HG02678 (cell line): ENCODE results near the gene ZDHHC14.

Experiments used
- ATAC-seq: cut with Tn5 transposase; IDR thresholded peaks from one replicate; pipeline ENCODE4 v1.9.1; 2021; ENCODE audit warnings: mild to moderate bottlenecking, moderate library complexity; ENCODE audit not compliant: unreplicated experiment

Gene ZDHHC14

GRCh38 chr6:157609556-157609955, 228.6 kb downstream of the ZDHHC14 start:
- no peak for ATAC-seq

GRCh38 chr6:157610451-157610999, 229.5 kb downstream of the ZDHHC14 start:
- ATAC-seq: no peak

GRCh38 chr6:157611406-157611805, 230.4 kb downstream of the ZDHHC14 start:
- ATAC-seq: no peak

- no peak for ATAC-seq
Observed at GRCh38 chr6:157613011-157613522, 232.1 kb downstream of the ZDHHC14 start.

- ATAC-seq: peak; percentile 68
Observed at GRCh38 chr6:157614026-157614568, 233.1 kb downstream of the ZDHHC14 start.

GRCh38 chr6:157615420-157615769, 234.4 kb downstream of the ZDHHC14 start:
- ATAC-seq: no peak

- no peak for ATAC-seq
Observed at GRCh38 chr6:157615951-157616350, 235.0 kb downstream of the ZDHHC14 start.

GRCh38 chr6:157620944-157621343, 240.0 kb downstream of the ZDHHC14 start:
- no peak for ATAC-seq

GRCh38 chr6:157621406-157621805, 240.4 kb downstream of the ZDHHC14 start:
- no peak for ATAC-seq

- ATAC-seq: no peak
Observed at GRCh38 chr6:157622427-157622826, 241.4 kb downstream of the ZDHHC14 start.

- ATAC-seq: no peak
Observed at GRCh38 chr6:157625111-157625510, 244.1 kb downstream of the ZDHHC14 start.

GRCh38 chr6:157625764-157626163, 244.8 kb downstream of the ZDHHC14 start:
- ATAC-seq: no peak

GRCh38 chr6:157627195-157627966, 246.4 kb downstream of the ZDHHC14 start:
- no peak for ATAC-seq

- ATAC-seq: no peak
Observed at GRCh38 chr6:157628463-157628862, 247.5 kb downstream of the ZDHHC14 start.

GRCh38 chr6:157629220-157629619, 248.2 kb downstream of the ZDHHC14 start:
- ATAC-seq: no peak

GRCh38 chr6:157630463-157631080, 249.6 kb downstream of the ZDHHC14 start:
- no peak for ATAC-seq

GRCh38 chr6:157631412-157631811, 250.4 kb downstream of the ZDHHC14 start:
- ATAC-seq: no peak

- no peak for ATAC-seq
Observed at GRCh38 chr6:157631838-157632614, 251.0 kb downstream of the ZDHHC14 start.

- no peak for ATAC-seq
Observed at GRCh38 chr6:157632821-157633220, 251.8 kb downstream of the ZDHHC14 start.

- ATAC-seq: no peak
Observed at GRCh38 chr6:157634546-157634945, 253.6 kb downstream of the ZDHHC14 start.
